K562 (cell line): ENCODE data around the gene SIK3. TPM values are rescaled to one million over a fixed set of nuclear protein-coding genes. Genes with fewer than 3 reads are reported as not detected.

Source experiments
- ATF7 ChIP-seq: fragments of 450-650 bp; IDR thresholded peaks from 2 replicates; pipeline ENCODE4 v1.7.1; 2014; ENCODE audit warnings: mild to moderate bottlenecking, moderate library complexity
- E2F5 ChIP-seq: sonication (generic); formaldehyde crosslinking; IDR thresholded peaks from 2 replicates; pipeline ENCODE4 v1.8.0; 2022; ENCODE audit warnings: mild to moderate bottlenecking, missing genetic modification reagents
- E2F6 ChIP-seq, 2 experiments: IDR thresholded peaks; 2 replicates each; pipeline ENCODE4 v1.6.1; 2011; ENCODE audit warnings: borderline replicate concordance in 1 of 2, control low read depth in 1 of 2, low read depth in 1 of 2, low read length in 1 of 2, mild to moderate bottlenecking in 1 of 2, mixed read lengths in 1 of 2, moderate library complexity in 1 of 2; ENCODE audit not compliant: insufficient read depth in 1 of 2, insufficient read length in 1 of 2, poor library complexity in 1 of 2, severe bottlenecking in 1 of 2; ENCODE audit errors: extremely low read depth in 1 of 2
- FOXK1 ChIP-seq: sonication (generic); formaldehyde crosslinking; IDR thresholded peaks from 2 replicates; pipeline ENCODE4 v1.8.0; 2022; ENCODE audit warnings: missing genetic modification reagents, mild to moderate bottlenecking, borderline replicate concordance
- HDAC1 ChIP-seq, 2 experiments: fragments of 450-650 bp; IDR thresholded peaks; 2 replicates each; pipeline ENCODE4 v1.6.1; 2016 to 2017; ENCODE audit warnings: inconsistent platforms in 1 of 2, mild to moderate bottlenecking in 1 of 2, moderate library complexity in 1 of 2
- JUND ChIP-seq, 2 experiments: IDR thresholded peaks; 2 replicates in 1 of 2; 3 replicates in 1 of 2; pipeline ENCODE4 v1.6.1; 2011; ENCODE audit warnings: borderline replicate concordance in 2 of 2, low read depth in 2 of 2, low read length in 2 of 2, improper control_type of control experiment in 1 of 2, missing biosample characterization in 1 of 2, missing genetic modification characterization in 1 of 2, missing genetic modification reagents in 1 of 2
- RCOR1 ChIP-seq, 2 experiments: IDR thresholded peaks; 2 replicates each; pipeline ENCODE4 v1.6.1; 2012; ENCODE audit warnings: low read depth in 2 of 2, low read length in 2 of 2, borderline replicate concordance in 1 of 2, improper control_type of control experiment in 1 of 2
- SMAD3 ChIP-seq: fragments of 450-650 bp; formaldehyde crosslinking; conservative IDR thresholded peaks from 2 replicates; pipeline ENCODE4 v1.4.0; 2020; ENCODE audit warnings: mild to moderate bottlenecking
- SP1 ChIP-seq: sonication (generic); formaldehyde crosslinking; IDR thresholded peaks from 2 replicates; pipeline ENCODE4 v1.8.1; 2022; ENCODE audit warnings: mild to moderate bottlenecking, missing genetic modification reagents
- SREBF1 ChIP-seq: fragments of 150-350 bp; IDR thresholded peaks from 2 replicates; pipeline ENCODE4 v1.6.1; 2014; ENCODE audit warnings: antibody characterized with exemption, low read depth, low read length, borderline replicate concordance
- YY1 ChIP-seq, 3 experiments: IDR thresholded peaks; 2 replicates each; pipeline ENCODE4 v1.6.1; 2011; ENCODE audit warnings: low read length in 2 of 3, mild to moderate bottlenecking in 2 of 3, moderate library complexity in 2 of 3, borderline replicate concordance in 1 of 3, control low read depth in 1 of 3, low read depth in 1 of 3; ENCODE audit not compliant: insufficient read depth in 3 of 3, insufficient replicate concordance in 2 of 3, control insufficient read depth in 1 of 3, insufficient read length in 1 of 3; ENCODE audit errors: extremely low read depth in 1 of 3
- ZNF174 ChIP-seq: fragments of 250-450 bp; sonication (Bioruptor Pico); IDR thresholded peaks from 2 replicates; pipeline ENCODE4 v1.4.0; 2020; ENCODE audit warnings: mild to moderate bottlenecking
- ZNF212 ChIP-seq: fragments of 450-650 bp; formaldehyde crosslinking; IDR thresholded peaks from 2 replicates; pipeline ENCODE4 v1.4.0; 2020; ENCODE audit warnings: mild to moderate bottlenecking
- ZNF408 ChIP-seq: fragments of 250-450 bp; sonication (Bioruptor Pico); IDR thresholded peaks from 2 replicates; pipeline ENCODE4 v1.4.0; 2020; ENCODE audit warnings: low read depth, mild to moderate bottlenecking, moderate library complexity
- polyA plus RNA-seq, 8 experiments: library from polyadenylated mRNA; depleted of rRNA in 4 of 8; stranded (reverse) in 5 of 8; unstranded in 3 of 8; fragments of >200 nt; fragmentation: Nextera tagmentation in 2 of 8; fragmentation: Illumina TruSeq in 1 of 8; extraction: Ambion mirVana in 2 of 8; extraction: Trizol in 1 of 8; gene quantifications; 2 replicates each; pipeline versions ENCODE4 v1.2.1 to v1.2.3, GENCODE V29; 2011 to 2014; ENCODE audit warnings: inconsistent platforms in 1 of 8, missing spikeins in 1 of 8
- total RNA-seq, 7 experiments: library from RNA; depleted of rRNA in 6 of 7; stranded (reverse); fragments of >200 nt in 6 of 7; fragmentation: Illumina TruSeq in 2 of 7; extraction: Trizol in 2 of 7; gene quantifications; 2 replicates each; pipeline versions ENCODE4 v1.2.1 to v1.2.3, GENCODE V29; 2011 to 2021; ENCODE audit warnings: low replicate concordance in 1 of 7
- TF ChIP-seq, protein P1 (sequence below): sonication (generic); formaldehyde crosslinking; IDR thresholded peaks from 2 replicates; pipeline ENCODE4 v1.8.1; 2023; ENCODE audit warnings: mild to moderate bottlenecking, missing genetic modification reagents
- TF ChIP-seq, protein P2 (sequence below): fragments of 450-650 bp; IDR thresholded peaks from 2 replicates; pipeline ENCODE4 v1.7.1; 2018; ENCODE audit warnings: mild to moderate bottlenecking, low read depth; ENCODE audit not compliant: partially characterized antibody

The SIK3 gene
- total and polyA plus RNA-seq, 9 of the 15 experiments (the other 6 are each of a cell fraction or from before 2014, with no cell fraction given), result 1.6 to 21.6 (median 8.0) TPM

DNA sequence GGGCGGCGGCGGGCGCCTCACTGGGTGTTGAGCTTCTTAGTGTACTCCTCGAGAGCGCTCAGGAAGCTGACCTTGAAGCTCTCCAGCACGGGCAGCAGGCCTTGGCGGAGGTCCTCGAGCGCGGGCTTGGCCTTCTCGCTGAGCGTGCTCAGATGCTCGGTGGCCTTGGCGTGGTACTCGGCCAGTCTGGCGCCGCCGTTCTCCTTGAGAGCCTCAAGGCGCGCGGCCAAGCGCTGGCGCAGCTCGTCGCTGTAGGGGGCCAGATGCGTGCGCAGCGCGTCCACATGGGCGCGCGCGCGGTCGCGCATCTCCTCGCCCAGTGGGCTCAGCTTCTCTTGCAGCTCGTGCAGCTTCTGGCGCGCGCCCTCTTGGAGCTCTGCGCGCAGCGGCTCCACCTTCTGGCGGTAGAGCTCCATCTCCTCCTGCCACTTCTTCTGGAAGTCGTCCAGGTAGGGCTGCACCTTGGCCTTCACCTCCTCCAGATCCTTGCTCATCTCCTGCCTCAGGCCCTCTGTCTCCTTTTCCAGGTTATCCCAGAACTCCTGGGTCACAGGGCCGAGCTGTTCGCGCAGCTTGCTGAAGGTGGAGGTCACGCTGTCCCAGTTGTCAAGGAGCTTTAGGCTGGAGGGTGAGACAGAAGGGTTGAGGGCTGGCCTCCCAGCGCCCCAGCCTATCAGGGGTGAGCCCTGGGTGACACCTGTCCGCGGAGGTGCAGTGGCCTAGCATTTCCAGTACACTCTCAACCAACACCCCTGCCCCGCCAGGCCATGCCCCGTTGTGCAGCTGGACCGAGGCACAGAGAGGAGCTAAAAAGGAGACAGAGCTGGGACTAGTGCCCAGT is 262.2 kb downstream of the SIK3 start (continued):
- no peak for TF ChIP-seq FOXK1 (CRISPR knock-in tag)
- no peak for TF ChIP-seq SP1 (CRISPR knock-in tag)
- TF ChIP-seq HDAC1 (IDR thresholded peaks at IDR 0.05), result peak in 1 of 2 experiments; percentile 32; a peak in 1 of 4 replicates
- TF ChIP-seq, protein P1, sequence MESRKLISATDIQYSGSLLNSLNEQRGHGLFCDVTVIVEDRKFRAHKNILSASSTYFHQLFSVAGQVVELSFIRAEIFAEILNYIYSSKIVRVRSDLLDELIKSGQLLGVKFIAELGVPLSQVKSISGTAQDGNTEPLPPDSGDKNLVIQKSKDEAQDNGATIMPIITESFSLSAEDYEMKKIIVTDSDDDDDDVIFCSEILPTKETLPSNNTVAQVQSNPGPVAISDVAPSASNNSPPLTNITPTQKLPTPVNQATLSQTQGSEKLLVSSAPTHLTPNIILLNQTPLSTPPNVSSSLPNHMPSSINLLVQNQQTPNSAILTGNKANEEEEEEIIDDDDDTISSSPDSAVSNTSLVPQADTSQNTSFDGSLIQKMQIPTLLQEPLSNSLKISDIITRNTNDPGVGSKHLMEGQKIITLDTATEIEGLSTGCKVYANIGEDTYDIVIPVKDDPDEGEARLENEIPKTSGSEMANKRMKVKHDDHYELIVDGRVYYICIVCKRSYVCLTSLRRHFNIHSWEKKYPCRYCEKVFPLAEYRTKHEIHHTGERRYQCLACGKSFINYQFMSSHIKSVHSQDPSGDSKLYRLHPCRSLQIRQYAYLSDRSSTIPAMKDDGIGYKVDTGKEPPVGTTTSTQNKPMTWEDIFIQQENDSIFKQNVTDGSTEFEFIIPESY (CRISPR knock-in tag), result peak; percentile 77
- TF ChIP-seq RCOR1 (IDR thresholded peaks at IDR 0.05; ENCODE audit: borderline replicate concordance in 1 of 2, low read depth in 2 of 2, low read length in 2 of 2), result peak in 1 of 2 experiments; percentile 42; a peak in 1 of 4 replicates
- TF ChIP-seq ZNF174, result no peak
- TF ChIP-seq, protein P2, sequence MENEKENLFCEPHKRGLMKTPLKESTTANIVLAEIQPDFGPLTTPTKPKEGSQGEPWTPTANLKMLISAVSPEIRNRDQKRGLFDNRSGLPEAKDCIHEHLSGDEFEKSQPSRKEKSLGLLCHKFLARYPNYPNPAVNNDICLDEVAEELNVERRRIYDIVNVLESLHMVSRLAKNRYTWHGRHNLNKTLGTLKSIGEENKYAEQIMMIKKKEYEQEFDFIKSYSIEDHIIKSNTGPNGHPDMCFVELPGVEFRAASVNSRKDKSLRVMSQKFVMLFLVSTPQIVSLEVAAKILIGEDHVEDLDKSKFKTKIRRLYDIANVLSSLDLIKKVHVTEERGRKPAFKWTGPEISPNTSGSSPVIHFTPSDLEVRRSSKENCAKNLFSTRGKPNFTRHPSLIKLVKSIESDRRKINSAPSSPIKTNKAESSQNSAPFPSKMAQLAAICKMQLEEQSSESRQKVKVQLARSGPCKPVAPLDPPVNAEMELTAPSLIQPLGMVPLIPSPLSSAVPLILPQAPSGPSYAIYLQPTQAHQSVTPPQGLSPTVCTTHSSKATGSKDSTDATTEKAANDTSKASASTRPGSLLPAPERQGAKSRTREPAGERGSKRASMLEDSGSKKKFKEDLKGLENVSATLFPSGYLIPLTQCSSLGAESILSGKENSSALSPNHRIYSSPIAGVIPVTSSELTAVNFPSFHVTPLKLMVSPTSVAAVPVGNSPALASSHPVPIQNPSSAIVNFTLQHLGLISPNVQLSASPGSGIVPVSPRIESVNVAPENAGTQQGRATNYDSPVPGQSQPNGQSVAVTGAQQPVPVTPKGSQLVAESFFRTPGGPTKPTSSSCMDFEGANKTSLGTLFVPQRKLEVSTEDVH, result no peak
- TF ChIP-seq ZNF408 (CRISPR knock-in tag), result no peak
- TF ChIP-seq E2F5, result no peak
- TF ChIP-seq ZNF212 (CRISPR knock-in tag), result no peak
- peak; percentile 16; the same call in 1 of the 2 replicates for TF ChIP-seq JUND (IDR thresholded peaks at IDR 0.05; ENCODE audit: borderline replicate concordance, low read depth, low read length)
- TF ChIP-seq JUND (tag; IDR thresholded peaks at IDR 0.05; ENCODE audit: borderline replicate concordance, low read depth, low read length), result no peak
- TF ChIP-seq SMAD3 (CRISPR knock-in tag), result no peak
- peak in 1 of 3 experiments; percentile 62 for TF ChIP-seq YY1 (IDR thresholded peaks at IDR 0.05; ENCODE audit: borderline replicate concordance in 1 of 3, control insufficient read depth in 1 of 3, extremely low read depth in 1 of 3, insufficient read depth in 3 of 3, insufficient read length in 1 of 3, insufficient replicate concordance in 2 of 3, low read depth in 1 of 3, low read length in 2 of 3)
- 0 out of 2 replicates have a peak, but pooled peaks have one; percentile 5 for TF ChIP-seq SREBF1
- peak; percentile 48; the same call in 1 of the 2 replicates for TF ChIP-seq ATF7
- peak; percentile 81 to 90 for TF ChIP-seq E2F6 (IDR thresholded peaks at IDR 0.05; ENCODE audit: borderline replicate concordance in 1 of 2, extremely low read depth in 1 of 2, insufficient read depth in 1 of 2, insufficient read length in 1 of 2, low read depth in 1 of 2, low read length in 1 of 2, poor library complexity in 1 of 2, severe bottlenecking in 1 of 2)
